ENCODE data around the gene TRMT61B.

The TRMT61B gene

DNA sequence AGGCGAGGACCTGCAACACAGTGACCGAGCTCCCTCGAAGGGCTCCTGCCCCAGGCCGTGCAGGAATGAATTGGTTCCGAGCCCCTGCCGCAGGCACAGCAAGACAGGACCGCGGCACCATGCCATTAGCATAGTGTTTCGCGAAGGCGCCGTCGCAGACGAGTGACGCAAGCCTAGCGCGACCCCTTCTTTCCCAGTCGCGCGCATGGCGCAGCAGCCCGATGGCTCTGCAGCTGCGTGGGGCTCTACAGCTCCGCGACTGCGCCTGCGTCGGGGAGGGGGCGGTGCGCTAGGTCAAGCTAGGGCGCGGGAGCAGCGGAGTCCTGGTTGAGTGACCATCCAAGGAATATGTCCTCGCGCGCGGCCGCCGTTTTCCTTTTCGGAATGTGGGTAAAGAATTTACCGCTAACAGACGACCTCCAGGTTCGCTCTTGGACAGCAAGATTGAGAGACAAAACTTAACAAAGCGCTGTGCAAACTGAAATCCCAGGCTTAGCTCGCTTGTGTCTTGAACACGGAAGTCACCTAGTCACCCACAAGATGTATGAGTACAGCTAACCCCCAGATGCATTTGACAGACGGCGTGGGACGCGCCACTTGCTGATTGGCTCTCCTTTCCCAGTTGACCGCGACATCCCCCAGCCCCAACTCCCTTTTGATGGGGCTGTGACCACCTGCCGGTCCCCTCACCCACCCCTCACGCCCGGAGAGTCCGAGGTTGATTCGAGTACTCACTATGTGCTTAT, at the start of gene TRMT61B:
Gene TRMT61B (minus strand): TSS at position 164 of the 746 bp plus-strand sequence. CDS start 32 bp downstream, at position 132.
- ATAC-seq = peak; percentile 99
- H3K9me3 Mint-ChIP-seq = no peaks in the 10 kb centered on the region
- H3K27ac Mint-ChIP-seq = peak within 1 kb of the TSS; percentile 97
- peaks cover 30% of the 10 kb centered on the region for H3K4me1 Mint-ChIP-seq
- H3K27me3 Mint-ChIP-seq = no peaks in the 10 kb centered on the region
- peak within 1 kb of the TSS; percentile 97 for H3K4me3 Mint-ChIP-seq
- H3K36me3 Mint-ChIP-seq = peaks cover 1% of the 10 kb centered on the region

- Mint-ChIP-seq H3K27ac (no peak overlapping the region), H3K9me3 (no peaks in the 10 kb centered on the region), H3K36me3 (peaks cover 54% of the 10 kb centered on the region), H3K27me3 (no peaks in the 10 kb centered on the region), H3K4me1 (no peaks in the 10 kb centered on the region), H3K4me3 (no peak overlapping the region)
- no peak for ATAC-seq
Observed at GRCh38 chr2:28915939-28916338, 45.8 kb upstream of the TRMT61B start.

GRCh38 chr2:28909655-28910353, 39.7 kb upstream of the TRMT61B start:
- Mint-ChIP-seq H3K9me3 (no peaks in the 10 kb centered on the region), H3K4me1 (peaks cover 15% of the 10 kb centered on the region), H3K27me3 (no peaks in the 10 kb centered on the region), H3K36me3 (peaks cover 69% of the 10 kb centered on the region), H3K27ac (no peak overlapping the region), H3K4me3 (no peak overlapping the region)
- no peak for ATAC-seq

DNA sequence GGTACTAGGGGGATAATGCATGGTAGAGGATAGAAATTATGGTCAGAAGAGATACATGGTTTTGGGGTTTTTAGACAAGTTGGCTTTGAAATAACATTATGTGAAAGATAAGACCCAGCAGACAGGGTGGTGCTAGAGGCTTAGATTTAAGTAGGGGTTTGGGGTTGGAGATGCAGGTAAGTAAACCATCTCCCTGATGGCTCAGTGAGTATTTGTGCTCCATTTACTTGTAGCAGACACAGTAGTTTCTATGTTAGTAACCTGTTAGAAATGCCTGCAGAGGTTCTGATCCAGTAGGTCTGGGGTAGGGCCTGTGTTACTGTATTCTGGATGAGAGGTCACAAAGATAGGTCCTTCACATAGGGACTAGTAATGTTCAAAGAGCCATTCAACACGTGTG, 38.1 kb upstream of the TRMT61B start:
- Mint-ChIP-seq H3K27me3 (no peaks in the 10 kb centered on the region), H3K36me3 (peaks cover 71% of the 10 kb centered on the region), H3K27ac (no peak overlapping the region), H3K4me1 (peaks cover 17% of the 10 kb centered on the region), H3K4me3 (no peak overlapping the region), H3K9me3 (no peaks in the 10 kb centered on the region)
- ATAC-seq = no peak

GRCh38 chr2:28906821-28907220, 36.7 kb upstream of the TRMT61B start:
- Mint-ChIP-seq H3K27ac (no peak overlapping the region), H3K4me1 (peaks cover 18% of the 10 kb centered on the region), H3K36me3 (peaks cover 68% of the 10 kb centered on the region), H3K27me3 (no peaks in the 10 kb centered on the region), H3K4me3 (no peak overlapping the region), H3K9me3 (no peaks in the 10 kb centered on the region)
- no peak for ATAC-seq

DNA sequence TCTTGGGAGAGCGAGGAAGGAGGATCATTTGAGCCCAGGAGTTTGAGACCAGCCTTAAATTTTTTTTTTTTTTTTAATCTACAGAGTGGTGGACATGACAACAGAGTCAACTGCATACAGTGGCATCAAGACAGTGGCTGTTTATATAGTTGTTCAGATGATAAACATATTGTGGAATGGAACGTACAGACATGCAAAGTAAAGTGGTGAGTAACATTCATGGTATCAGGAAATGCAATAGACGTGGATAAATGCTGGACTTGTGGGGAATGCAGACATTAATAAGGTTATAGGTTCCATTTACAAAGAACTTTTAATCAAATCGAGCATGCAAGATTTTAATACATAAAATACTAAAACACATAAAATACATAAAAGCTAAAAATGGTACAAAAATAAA, 36.3 kb upstream of the TRMT61B start:
- Mint-ChIP-seq H3K36me3 (peaks cover 64% of the 10 kb centered on the region), H3K9me3 (no peaks in the 10 kb centered on the region), H3K27ac (no peak overlapping the region), H3K27me3 (no peaks in the 10 kb centered on the region), H3K4me1 (peaks cover 22% of the 10 kb centered on the region), H3K4me3 (no peak overlapping the region)
- ATAC-seq = no peak

GRCh38 chr2:28905533-28905932, 35.4 kb upstream of the TRMT61B start:
- no peak overlapping the region for H3K27ac Mint-ChIP-seq
- H3K9me3 Mint-ChIP-seq = no peaks in the 10 kb centered on the region
- no peak overlapping the region for H3K4me3 Mint-ChIP-seq
- H3K27me3 Mint-ChIP-seq = no peaks in the 10 kb centered on the region
- no peak for ATAC-seq
- H3K4me1 Mint-ChIP-seq = peaks cover 31% of the 10 kb centered on the region
- peaks cover 62% of the 10 kb centered on the region for H3K36me3 Mint-ChIP-seq

DNA sequence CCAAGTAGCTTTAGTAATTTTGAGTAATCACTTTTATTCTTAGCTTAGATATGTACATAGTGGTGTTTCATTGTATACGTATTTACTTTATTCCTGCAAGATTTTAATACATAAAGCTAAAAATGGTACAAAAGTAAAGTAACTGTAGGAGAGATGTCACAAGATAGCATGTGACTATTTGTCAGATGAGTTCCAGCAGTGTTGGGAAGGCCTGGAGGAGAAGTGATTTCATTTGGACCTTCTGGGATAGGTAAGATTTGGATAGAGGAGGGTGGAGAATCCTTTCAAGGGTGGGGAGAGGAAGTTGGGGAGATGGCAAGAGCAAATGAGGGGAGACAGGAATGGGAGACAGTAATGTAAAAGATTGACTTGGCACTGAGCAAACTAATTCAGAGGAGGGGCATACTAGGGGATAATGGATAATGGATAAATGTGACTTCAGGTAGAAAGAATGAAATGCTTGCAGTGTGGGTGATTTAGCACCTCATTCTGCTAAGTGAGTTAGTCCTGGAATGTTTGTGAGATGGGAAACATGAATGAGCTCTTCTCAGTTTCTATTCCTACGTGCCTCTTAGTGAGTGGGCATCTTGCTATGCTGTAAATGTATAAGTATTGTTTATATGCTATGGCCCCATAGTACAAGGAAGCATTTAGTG, 34.8 kb upstream of the TRMT61B start:
- no peak overlapping the region for H3K27ac Mint-ChIP-seq

GRCh38 chr2:28904295-28904694, 34.2 kb upstream of the TRMT61B start:
- H3K27ac Mint-ChIP-seq = no peak overlapping the region
- H3K4me1 Mint-ChIP-seq = peaks cover 25% of the 10 kb centered on the region
- ATAC-seq = no peak
- H3K9me3 Mint-ChIP-seq = no peaks in the 10 kb centered on the region
- no peak overlapping the region for H3K4me3 Mint-ChIP-seq
- no peaks in the 10 kb centered on the region for H3K27me3 Mint-ChIP-seq
- H3K36me3 Mint-ChIP-seq = peaks cover 51% of the 10 kb centered on the region

More for the DNA sequence above, 34.8 kb upstream of the TRMT61B start:
- H3K36me3 Mint-ChIP-seq = peaks cover 57% of the 10 kb centered on the region
- no peak overlapping the region for H3K4me3 Mint-ChIP-seq
- H3K9me3 Mint-ChIP-seq = no peaks in the 10 kb centered on the region
- no peaks in the 10 kb centered on the region for H3K27me3 Mint-ChIP-seq
- H3K4me1 Mint-ChIP-seq = peaks cover 28% of the 10 kb centered on the region
- no peak for ATAC-seq

DNA sequence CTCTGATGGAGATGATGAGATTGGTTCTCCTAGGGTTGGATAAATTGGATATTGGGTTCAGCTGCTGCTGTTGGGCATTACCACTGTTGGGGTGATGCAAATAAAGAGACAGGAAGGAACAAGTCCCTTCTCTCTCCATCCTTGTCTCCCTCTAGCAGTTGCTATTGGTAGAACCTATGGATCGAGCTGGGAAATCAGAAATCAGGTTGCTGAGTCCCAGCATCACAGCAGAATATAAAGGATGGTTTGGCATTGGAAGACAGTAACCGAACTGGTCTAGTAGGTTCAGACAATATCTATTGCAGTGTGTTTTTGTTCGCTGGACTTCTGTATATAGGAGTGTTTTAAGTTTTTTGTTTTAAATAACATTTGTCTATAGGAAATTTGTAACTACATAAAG, 32.5 kb upstream of the TRMT61B start:
- peaks cover 42% of the 10 kb centered on the region for H3K4me1 Mint-ChIP-seq
- ATAC-seq = no peak
- H3K4me3 Mint-ChIP-seq = no peak overlapping the region
- no peak overlapping the region for H3K27ac Mint-ChIP-seq
- no peaks in the 10 kb centered on the region for H3K27me3 Mint-ChIP-seq
- peaks cover 35% of the 10 kb centered on the region for H3K36me3 Mint-ChIP-seq
- H3K9me3 Mint-ChIP-seq = no peaks in the 10 kb centered on the region

GRCh38 chr2:28901841-28902240, 31.7 kb upstream of the TRMT61B start:
- peaks cover 49% of the 10 kb centered on the region for H3K4me1 Mint-ChIP-seq
- no peak overlapping the region for H3K4me3 Mint-ChIP-seq
- H3K9me3 Mint-ChIP-seq = no peaks in the 10 kb centered on the region
- no peaks in the 10 kb centered on the region for H3K27me3 Mint-ChIP-seq
- ATAC-seq = no peak
- H3K36me3 Mint-ChIP-seq = peaks cover 32% of the 10 kb centered on the region
- H3K27ac Mint-ChIP-seq = peak overlapping the region; percentile 49

- H3K4me1 Mint-ChIP-seq = peaks cover 53% of the 10 kb centered on the region
Observed at GRCh38 chr2:28901202-28901601, 31.1 kb upstream of the TRMT61B start.

GRCh38 chr2:28898048-28898447, 27.9 kb upstream of the TRMT61B start:
- Mint-ChIP-seq H3K4me1 (peaks cover 56% of the 10 kb centered on the region), H3K4me3 (no peak overlapping the region), H3K9me3 (no peaks in the 10 kb centered on the region), H3K27ac (no peak overlapping the region), H3K27me3 (no peaks in the 10 kb centered on the region), H3K36me3 (peaks cover 10% of the 10 kb centered on the region)
- ATAC-seq = no peak

More at GRCh38 chr2:28901202-28901601, 31.1 kb upstream of the TRMT61B start:
- Mint-ChIP-seq H3K27ac (peak overlapping the region; percentile 49), H3K9me3 (no peaks in the 10 kb centered on the region), H3K4me3 (no peak overlapping the region), H3K27me3 (no peaks in the 10 kb centered on the region), H3K36me3 (peaks cover 25% of the 10 kb centered on the region)
- ATAC-seq = no peak

- Mint-ChIP-seq H3K27me3 (no peaks in the 10 kb centered on the region), H3K27ac (no peak overlapping the region), H3K36me3 (peaks cover 4% of the 10 kb centered on the region), H3K4me1 (peaks cover 56% of the 10 kb centered on the region), H3K9me3 (no peaks in the 10 kb centered on the region), H3K4me3 (peak overlapping the region; percentile 22)
- ATAC-seq = no peak
Observed at GRCh38 chr2:28896906-28897305, 26.8 kb upstream of the TRMT61B start.

- peaks cover 41% of the 10 kb centered on the region for H3K4me1 Mint-ChIP-seq
- peak overlapping the region; percentile 94 for H3K27ac Mint-ChIP-seq
- H3K36me3 Mint-ChIP-seq = peaks cover 4% of the 10 kb centered on the region
- peak overlapping the region; percentile 96 for H3K4me3 Mint-ChIP-seq
- no peaks in the 10 kb centered on the region for H3K27me3 Mint-ChIP-seq
- peak; percentile 56 for ATAC-seq
- no peaks in the 10 kb centered on the region for H3K9me3 Mint-ChIP-seq
Observed at GRCh38 chr2:28895189-28895893, 25.2 kb upstream of the TRMT61B start.
